CD14-positive monocyte (primary cell): Measurements from ENCODE around the gene TCP10L. TPM values are rescaled to one million over a fixed set of nuclear protein-coding genes. Genes with fewer than 3 reads are reported as not detected.

Source experiments
- DNase-seq, 3 donors: peaks; one replicate each; pipeline ENCODE4 v3.0.0-alpha.2; 2011 to 2022
- H2AFZ ChIP-seq: 2 replicates; pipeline ENCODE4 v1.6.0; 2012; ENCODE audit warnings: mild to moderate bottlenecking, low read depth, low read length, inconsistent platforms; ENCODE audit not compliant: insufficient read depth, poor library complexity, severe bottlenecking
- H3K27ac ChIP-seq, 2 donors: 1 replicate in 1 of 2; 2 replicates in 1 of 2; pipeline ENCODE4 v1.5.1; 2012 to 2013; ENCODE audit warnings: low read length in 2 of 2, control low read depth in 1 of 2, inconsistent platforms in 1 of 2, low read depth in 1 of 2, mild to moderate bottlenecking in 1 of 2
- H3K27me3 ChIP-seq, 2 donors: one replicate each; pipeline versions ENCODE4 v1.6.0 to v1.6.1; 2011 to 2013; ENCODE audit warnings: low read length in 2 of 2; ENCODE audit not compliant: control insufficient read depth in 2 of 2, insufficient read depth in 2 of 2
- H3K36me3 ChIP-seq, 2 donors: replicated peaks in 1 of 2; 1 replicate in 1 of 2; 2 replicates in 1 of 2; pipeline versions ENCODE4 v1.5.1 to v1.6.1; 2012 to 2013; ENCODE audit warnings: low read length in 2 of 2, control low read depth in 1 of 2, inconsistent platforms in 1 of 2, mild to moderate bottlenecking in 1 of 2; ENCODE audit not compliant: insufficient read depth in 2 of 2, control insufficient read depth in 1 of 2
- H3K4me1 ChIP-seq, 2 donors: 1 replicate in 1 of 2; 2 replicates in 1 of 2; pipeline versions ENCODE4 v1.5.1 to v1.6.1; 2012 to 2013; ENCODE audit warnings: low read length in 2 of 2, control low read depth in 1 of 2, inconsistent platforms in 1 of 2, mild to moderate bottlenecking in 1 of 2, moderate library complexity in 1 of 2; ENCODE audit not compliant: insufficient read depth in 2 of 2, control insufficient read depth in 1 of 2
- H3K4me2 ChIP-seq: replicated peaks from 2 replicates; pipeline ENCODE3; 2012; ENCODE audit warnings: low read length, moderate library complexity, mild to moderate bottlenecking; ENCODE audit not compliant: poor library complexity, severe bottlenecking; ENCODE audit errors: extremely low read depth
- H3K4me3 ChIP-seq, 3 experiments: fragments of 200-600 bp in 1 of 3; sonication (generic) in 1 of 3; replicated peaks in 1 of 3; 1 replicate in 2 of 3; 2 replicates in 1 of 3; pipeline ENCODE4 v1.5.1; 2011 to 2013; ENCODE audit warnings: low read length in 3 of 3, mild to moderate bottlenecking in 3 of 3, control low read depth in 2 of 3, low read depth in 2 of 3, inconsistent platforms in 1 of 3, moderate library complexity in 1 of 3
- H3K79me2 ChIP-seq: 2 replicates; pipeline ENCODE4 v1.6.0; 2012; ENCODE audit warnings: mild to moderate bottlenecking, control low read depth, inconsistent platforms, low read length, moderate library complexity; ENCODE audit not compliant: insufficient read depth
- H3K9ac ChIP-seq: 2 replicates; pipeline ENCODE4 v1.6.0; 2017; ENCODE audit warnings: low read length, mild to moderate bottlenecking; ENCODE audit not compliant: insufficient read depth, poor library complexity, severe bottlenecking
- H3K9me3 ChIP-seq, 2 donors: replicated peaks in 1 of 2; 1 replicate in 1 of 2; 2 replicates in 1 of 2; pipeline versions ENCODE4 v1.5.1 to v1.6.1; 2012 to 2013; ENCODE audit warnings: low read length in 2 of 2, control low read depth in 1 of 2; ENCODE audit not compliant: control insufficient read depth in 1 of 2, insufficient read depth in 1 of 2
- H4K20me1 ChIP-seq: 2 replicates; pipeline ENCODE4 v1.6.0; 2012; ENCODE audit warnings: mild to moderate bottlenecking, low read length, control low read depth, moderate library complexity; ENCODE audit not compliant: insufficient read depth
- H3K27ac Mint-ChIP-seq, 7 donors: one replicate each; pipeline ENCODE4 v1.8.0; 2020; ENCODE audit warnings: mild to moderate bottlenecking in 7 of 7, mixed read lengths in 7 of 7, moderate library complexity in 6 of 7, inconsistent platforms in 2 of 7
- H3K27me3 Mint-ChIP-seq, 3 donors: one replicate each; pipeline ENCODE4 v1.8.0; 2021 to 2022; ENCODE audit warnings: low read depth in 3 of 3, mild to moderate bottlenecking in 3 of 3, mixed read lengths in 3 of 3, moderate library complexity in 3 of 3, inconsistent platforms in 1 of 3
- H3K36me3 Mint-ChIP-seq, 2 donors: one replicate each; pipeline ENCODE4 v1.8.0; 2020; ENCODE audit warnings: mixed read lengths in 2 of 2, inconsistent platforms in 1 of 2, mild to moderate bottlenecking in 1 of 2
- H3K4me1 Mint-ChIP-seq: one replicate; pipeline ENCODE4 v1.8.0; 2020; ENCODE audit warnings: mild to moderate bottlenecking, mixed read lengths
- H3K4me3 Mint-ChIP-seq, 2 donors: one replicate each; pipeline ENCODE4 v1.8.0; 2020; ENCODE audit warnings: mild to moderate bottlenecking in 2 of 2, mixed read lengths in 2 of 2, moderate library complexity in 1 of 2
- H3K9me3 Mint-ChIP-seq, 7 donors: one replicate each; pipeline ENCODE4 v1.8.0; 2020 to 2022; ENCODE audit warnings: mixed read lengths in 7 of 7, mild to moderate bottlenecking in 6 of 7, moderate library complexity in 6 of 7, inconsistent platforms in 2 of 7
- CTCF ChIP-seq: fragments of 200-600 bp; IDR thresholded peaks from one replicate; pipeline ENCODE4 v1.8.0; 2022; ENCODE audit warnings: antibody characterized with exemption, mild to moderate bottlenecking
- WGBS: methylation state at CpG from one replicate; pipeline ENCODE4 v1.1.5; 2013; ENCODE audit warnings: missing lambda C conversion rate; ENCODE audit not compliant: insufficient coverage; 5-methylcytosine and 5-hydroxymethylcytosine counted together
- intact Hi-C, 2 donors: fragments of 100-400 bp; cut with micrococcal nuclease; formaldehyde crosslinking; loops; one replicate each; pipeline versions ENCODE4 v1.15.0 to v1.15.1; 2023
- polyA plus RNA-seq, 3 donors: library from polyadenylated mRNA; depleted of rRNA in 1 of 3; unstranded in 2 of 3; stranded (reverse) in 1 of 3; fragments of 300-500 nt in 2 of 3; fragments of >200 nt in 1 of 3; fragmentation: Illumina TruSeq in 2 of 3; gene quantifications; 1 replicate in 2 of 3; 2 replicates in 1 of 3; pipeline ENCODE4 v1.2.3, GENCODE V29; 2012 to 2021

TCP10L gene
- polyA plus RNA-seq, 3 donors = 0.07 to 0.41 (median 0.12) TPM

- no peaks in the 10 kb centered on the region for H3K36me3 Mint-ChIP-seq
- H3K9me3 Mint-ChIP-seq = peaks cover 0 to 1% (median 0%) of the 10 kb centered on the region in 7 donors
- H3K4me1 ChIP-seq = no peaks in the 10 kb centered on the region
- H4K20me1 ChIP-seq = no peaks in the 10 kb centered on the region
- H3K4me3 ChIP-seq = no peak overlapping the region
- no peak for DNase-seq
- H3K27me3 ChIP-seq = no peaks in the 10 kb centered on the region
- peak overlapping the region in 1 of 7 donors; percentile 0 for H3K27ac Mint-ChIP-seq
- H2AFZ ChIP-seq = no peak overlapping the region
- H3K9ac ChIP-seq = no peak overlapping the region
- no peak overlapping the region for H3K27ac ChIP-seq
- H3K36me3 ChIP-seq = no peaks in the 10 kb centered on the region
- TF ChIP-seq CTCF = no peak
- 95% methylated on average over 3 of the region's 3 CpGs for WGBS
- H3K9me3 ChIP-seq = no peaks in the 10 kb centered on the region
- peaks cover 5% of the 10 kb centered on the region for H3K4me1 Mint-ChIP-seq
- peaks cover 0 to 4% (median 2%) of the 10 kb centered on the region in 3 donors for H3K27me3 Mint-ChIP-seq
- no peaks in the 10 kb centered on the region for H3K79me2 ChIP-seq
- H3K4me2 ChIP-seq = no peak overlapping the region
- intact Hi-C loops = no loop called here
- no peak overlapping the region for H3K4me3 Mint-ChIP-seq
Observed at GRCh38 chr21:32537569-32537881, 47.8 kb downstream of the TCP10L start.

- H3K4me1 ChIP-seq = no peaks in the 10 kb centered on the region
- Mint-ChIP-seq H3K27ac (no peak overlapping the region), H3K36me3 (no peaks in the 10 kb centered on the region), H3K9me3 (peaks cover 0 to 6% (median 3%) of the 10 kb centered on the region in 7 donors), H3K4me1 (peaks cover 5% of the 10 kb centered on the region), H3K4me3 (no peak overlapping the region), H3K27me3 (peaks cover 0 to 4% (median 4%) of the 10 kb centered on the region in 3 donors)
- no peak overlapping the region for H3K27ac ChIP-seq
- whole genome bisulfite sequencing = 94% methylated on average over 3 of the region's 7 CpGs
- no peak overlapping the region for H3K9ac ChIP-seq
- no peak overlapping the region for H3K4me3 ChIP-seq
- H4K20me1 ChIP-seq = no peaks in the 10 kb centered on the region
- H3K4me2 ChIP-seq = no peak overlapping the region
- H3K9me3 ChIP-seq = peaks cover 0 to 2% of the 10 kb centered on the region in 2 donors
- no peaks in the 10 kb centered on the region for H3K36me3 ChIP-seq
- no peaks in the 10 kb centered on the region for H3K27me3 ChIP-seq
- DNase-seq = no peak
- no peak for TF ChIP-seq CTCF
- H3K79me2 ChIP-seq = no peaks in the 10 kb centered on the region
- intact Hi-C loops = no loop called here
- no peak overlapping the region for H2AFZ ChIP-seq
Observed at GRCh38 chr21:32535612-32536011, 49.7 kb downstream of the TCP10L start.
